SK-N-SH treated with all-trans-retinoic acid at 6 μM for 48 hours (cell line): ENCODE results near the gene MFSD6L.

Source experiments
- ATAC-seq: fragments of 200-7000 bp; cut with Tn5 transposase; 3 replicates; pipeline ENCODE4 v1.9.1; 2020; ENCODE audit warnings: mild to moderate bottlenecking, moderate library complexity
- ARNTL ChIP-seq: fragments of 450-650 bp; formaldehyde crosslinking; IDR thresholded peaks from 2 replicates; pipeline ENCODE4 v1.5.0; 2020; ENCODE audit warnings: low read depth, mild to moderate bottlenecking, moderate library complexity, borderline replicate concordance
- BACH2 ChIP-seq: fragments of 250-450 bp; sonication (Bioruptor Pico); IDR thresholded peaks from 2 replicates; pipeline ENCODE4 v1.9.0; 2021; ENCODE audit warnings: mild to moderate bottlenecking, borderline replicate concordance
- CREB5 ChIP-seq: fragments of 250-450 bp; sonication (Bioruptor Pico); IDR thresholded peaks from 2 replicates; pipeline ENCODE4 v1.5.1; 2020; ENCODE audit warnings: low read depth, mild to moderate bottlenecking, moderate library complexity
- CSDC2 ChIP-seq: fragments of 250-450 bp; sonication (Bioruptor Pico); IDR thresholded peaks from 2 replicates; pipeline ENCODE4 v1.5.0; 2020; ENCODE audit warnings: mild to moderate bottlenecking, moderate library complexity
- ESRRG ChIP-seq: fragments of 250-450 bp; sonication (Bioruptor Pico); IDR thresholded peaks from 2 replicates; pipeline ENCODE4 v1.6.1; 2021; ENCODE audit warnings: mild to moderate bottlenecking
- GLIS3 ChIP-seq: fragments of 250-450 bp; sonication (Bioruptor Pico); IDR thresholded peaks from 2 replicates; pipeline ENCODE4 v1.5.0; 2020; ENCODE audit warnings: mild to moderate bottlenecking, moderate library complexity
- ISL1 ChIP-seq: fragments of 250-450 bp; sonication (Bioruptor Pico); IDR thresholded peaks from 2 replicates; pipeline ENCODE4 v2.1.2; 2022; ENCODE audit warnings: mild to moderate bottlenecking, moderate library complexity
- OSR1 ChIP-seq: fragments of 250-450 bp; sonication (Bioruptor Pico); IDR thresholded peaks from 2 replicates; pipeline ENCODE4 v1.8.0; 2022; ENCODE audit warnings: moderate library complexity, mild to moderate bottlenecking, inconsistent platforms
- PPARA ChIP-seq: fragments of 250-450 bp; sonication (Bioruptor Pico); IDR thresholded peaks from 2 replicates; pipeline ENCODE4 v1.5.0; 2020; ENCODE audit warnings: mild to moderate bottlenecking, borderline replicate concordance
- RARB ChIP-seq: fragments of 250-450 bp; sonication (Bioruptor Pico); IDR thresholded peaks from 2 replicates; pipeline ENCODE4 v1.8.0; 2021; ENCODE audit warnings: mild to moderate bottlenecking, moderate library complexity
- SNAI2 ChIP-seq: fragments of 250-450 bp; sonication (Bioruptor Pico); IDR thresholded peaks from 2 replicates; pipeline ENCODE4 v1.5.0; 2020; ENCODE audit warnings: mild to moderate bottlenecking, moderate library complexity
- TCF4 ChIP-seq: fragments of 250-450 bp; sonication (Bioruptor Pico); IDR thresholded peaks from 2 replicates; pipeline ENCODE4 v1.8.0; 2021; ENCODE audit warnings: mild to moderate bottlenecking, moderate library complexity, borderline replicate concordance
- TOX ChIP-seq: fragments of 250-450 bp; sonication (Bioruptor Pico); IDR thresholded peaks from 2 replicates; pipeline ENCODE4 v1.8.0; 2021; ENCODE audit warnings: mild to moderate bottlenecking, moderate library complexity, borderline replicate concordance
- ZC3H10 ChIP-seq: fragments of 250-450 bp; sonication (Bioruptor Pico); IDR thresholded peaks from 2 replicates; pipeline ENCODE4 v1.5.1; 2021; ENCODE audit warnings: mild to moderate bottlenecking, moderate library complexity
- ZFP3 ChIP-seq: fragments of 250-450 bp; sonication (Bioruptor Pico); IDR thresholded peaks from 2 replicates; pipeline ENCODE4 v1.5.0; 2020; ENCODE audit warnings: mild to moderate bottlenecking, moderate library complexity
- ZFP30 ChIP-seq: fragments of 450-650 bp; formaldehyde crosslinking; IDR thresholded peaks from 2 replicates; pipeline ENCODE4 v1.5.0; 2022; ENCODE audit warnings: mild to moderate bottlenecking, moderate library complexity
- ZNF565 ChIP-seq: fragments of 450-650 bp; formaldehyde crosslinking; conservative IDR thresholded peaks from 2 replicates; pipeline ENCODE4 v1.5.0; 2020; ENCODE audit warnings: low read depth, mild to moderate bottlenecking, moderate library complexity
- ZNF70 ChIP-seq: fragments of 450-650 bp; formaldehyde crosslinking; IDR thresholded peaks from 2 replicates; pipeline ENCODE4 v1.5.0; 2020; ENCODE audit warnings: mild to moderate bottlenecking, moderate library complexity
- ZNF8 ChIP-seq: fragments of 450-650 bp; formaldehyde crosslinking; IDR thresholded peaks from 2 replicates; pipeline ENCODE4 v1.5.0; 2020; ENCODE audit warnings: mild to moderate bottlenecking, moderate library complexity
- TF ChIP-seq, protein P1 (sequence below): fragments of 250-450 bp; sonication (Bioruptor Pico); IDR thresholded peaks from 2 replicates; pipeline ENCODE4 v1.5.0; 2020; ENCODE audit warnings: mild to moderate bottlenecking, moderate library complexity
- TF ChIP-seq, protein P2 (sequence below): fragments of 250-450 bp; sonication (Bioruptor Pico); IDR thresholded peaks from 2 replicates; pipeline ENCODE4 v1.8.0; 2020; ENCODE audit warnings: mild to moderate bottlenecking, moderate library complexity, borderline replicate concordance
- TF ChIP-seq, protein P3 (sequence below): fragments of 250-450 bp; sonication (Bioruptor Pico); IDR thresholded peaks from 2 replicates; pipeline ENCODE4 v1.8.0; 2021; ENCODE audit warnings: low read depth, mild to moderate bottlenecking, moderate library complexity, borderline replicate concordance

The MFSD6L gene

GRCh38 chr17:8822401-8823035 lies 23.4 kb upstream of the MFSD6L start:
- ATAC-seq = no peak
- TF ChIP-seq SNAI2 (CRISPR knock-in tag) = no peak
- no peak for TF ChIP-seq GLIS3 (CRISPR knock-in tag)
- TF ChIP-seq TCF4 (CRISPR knock-in tag) = no peak
- TF ChIP-seq, protein P1, sequence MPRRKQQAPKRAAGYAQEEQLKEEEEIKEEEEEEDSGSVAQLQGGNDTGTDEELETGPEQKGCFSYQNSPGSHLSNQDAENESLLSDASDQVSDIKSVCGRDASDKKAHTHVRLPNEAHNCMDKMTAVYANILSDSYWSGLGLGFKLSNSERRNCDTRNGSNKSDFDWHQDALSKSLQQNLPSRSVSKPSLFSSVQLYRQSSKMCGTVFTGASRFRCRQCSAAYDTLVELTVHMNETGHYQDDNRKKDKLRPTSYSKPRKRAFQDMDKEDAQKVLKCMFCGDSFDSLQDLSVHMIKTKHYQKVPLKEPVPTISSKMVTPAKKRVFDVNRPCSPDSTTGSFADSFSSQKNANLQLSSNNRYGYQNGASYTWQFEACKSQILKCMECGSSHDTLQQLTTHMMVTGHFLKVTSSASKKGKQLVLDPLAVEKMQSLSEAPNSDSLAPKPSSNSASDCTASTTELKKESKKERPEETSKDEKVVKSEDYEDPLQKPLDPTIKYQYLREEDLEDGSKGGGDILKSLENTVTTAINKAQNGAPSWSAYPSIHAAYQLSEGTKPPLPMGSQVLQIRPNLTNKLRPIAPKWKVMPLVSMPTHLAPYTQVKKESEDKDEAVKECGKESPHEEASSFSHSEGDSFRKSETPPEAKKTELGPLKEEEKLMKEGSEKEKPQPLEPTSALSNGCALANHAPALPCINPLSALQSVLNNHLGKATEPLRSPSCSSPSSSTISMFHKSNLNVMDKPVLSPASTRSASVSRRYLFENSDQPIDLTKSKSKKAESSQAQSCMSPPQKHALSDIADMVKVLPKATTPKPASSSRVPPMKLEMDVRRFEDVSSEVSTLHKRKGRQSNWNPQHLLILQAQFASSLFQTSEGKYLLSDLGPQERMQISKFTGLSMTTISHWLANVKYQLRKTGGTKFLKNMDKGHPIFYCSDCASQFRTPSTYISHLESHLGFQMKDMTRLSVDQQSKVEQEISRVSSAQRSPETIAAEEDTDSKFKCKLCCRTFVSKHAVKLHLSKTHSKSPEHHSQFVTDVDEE = no peak
- no peak for TF ChIP-seq PPARA
- TF ChIP-seq ZFP30 (CRISPR knock-in tag) = no peak

GRCh38 chr17:8821446-8822105 lies 22.4 kb upstream of the MFSD6L start:
- no peak for ATAC-seq
- TF ChIP-seq ZC3H10 (CRISPR knock-in tag) (no peak), TOX (no peak), SNAI2 (CRISPR knock-in tag) (no peak), ZNF70 (CRISPR knock-in tag) (no peak), CREB5 (CRISPR knock-in tag) (no peak), ZFP3 (no peak), ZNF565 (CRISPR knock-in tag) (no peak), TCF4 (CRISPR knock-in tag) (no peak), OSR1 (no peak), ZNF8 (no peak), ARNTL (CRISPR knock-in tag) (no peak), BACH2 (CRISPR knock-in tag) (no peak), ISL1 (no peak)
- TF ChIP-seq, protein P2, sequence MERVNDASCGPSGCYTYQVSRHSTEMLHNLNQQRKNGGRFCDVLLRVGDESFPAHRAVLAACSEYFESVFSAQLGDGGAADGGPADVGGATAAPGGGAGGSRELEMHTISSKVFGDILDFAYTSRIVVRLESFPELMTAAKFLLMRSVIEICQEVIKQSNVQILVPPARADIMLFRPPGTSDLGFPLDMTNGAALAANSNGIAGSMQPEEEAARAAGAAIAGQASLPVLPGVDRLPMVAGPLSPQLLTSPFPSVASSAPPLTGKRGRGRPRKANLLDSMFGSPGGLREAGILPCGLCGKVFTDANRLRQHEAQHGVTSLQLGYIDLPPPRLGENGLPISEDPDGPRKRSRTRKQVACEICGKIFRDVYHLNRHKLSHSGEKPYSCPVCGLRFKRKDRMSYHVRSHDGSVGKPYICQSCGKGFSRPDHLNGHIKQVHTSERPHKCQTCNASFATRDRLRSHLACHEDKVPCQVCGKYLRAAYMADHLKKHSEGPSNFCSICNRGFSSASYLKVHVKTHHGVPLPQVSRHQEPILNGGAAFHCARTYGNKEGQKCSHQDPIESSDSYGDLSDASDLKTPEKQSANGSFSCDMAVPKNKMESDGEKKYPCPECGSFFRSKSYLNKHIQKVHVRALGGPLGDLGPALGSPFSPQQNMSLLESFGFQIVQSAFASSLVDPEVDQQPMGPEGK = no peak

DNA sequence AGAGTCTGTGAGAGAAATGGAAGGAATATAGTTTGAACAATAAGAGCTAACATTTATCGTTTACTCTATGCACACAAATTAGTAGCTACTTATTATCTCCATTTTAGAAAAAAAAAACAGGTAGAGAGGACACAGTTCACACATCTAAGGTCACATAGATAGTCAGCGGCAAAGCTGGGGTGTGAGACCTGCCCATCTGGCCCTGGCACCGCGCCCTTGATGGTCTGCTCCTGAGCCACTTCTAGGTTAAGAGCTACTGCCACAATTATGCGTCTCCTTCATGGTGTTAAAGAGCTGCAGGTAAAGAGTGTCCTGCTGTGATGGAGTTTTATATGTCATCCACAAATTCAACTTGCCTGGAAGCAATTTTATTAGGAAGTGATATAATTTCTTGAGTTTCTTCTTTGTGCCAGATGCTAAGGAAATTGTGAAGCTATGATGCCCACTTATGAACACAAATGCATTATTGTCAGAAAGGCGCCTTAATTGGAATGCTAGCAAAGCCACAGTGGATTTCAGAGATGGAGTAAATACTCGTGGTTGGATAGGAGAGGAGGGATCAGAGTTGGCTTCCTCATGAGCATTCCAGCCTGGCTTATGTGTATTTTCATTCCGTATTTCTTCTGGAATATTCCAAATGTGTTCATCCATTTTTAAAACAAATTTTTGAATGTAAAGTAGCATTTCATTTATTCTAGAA lies 21.3 kb upstream of the MFSD6L start:
- no peak for TF ChIP-seq PPARA
- TF ChIP-seq RARB (CRISPR knock-in tag) = no peak
- no peak for TF ChIP-seq ZNF70 (CRISPR knock-in tag)
- TF ChIP-seq ZC3H10 (CRISPR knock-in tag) = no peak
- TF ChIP-seq OSR1 = no peak
- TF ChIP-seq, protein P2 = no peak
- TF ChIP-seq GLIS3 (CRISPR knock-in tag) = no peak
- no peak for TF ChIP-seq SNAI2 (CRISPR knock-in tag)
- no peak for TF ChIP-seq ARNTL (CRISPR knock-in tag)
- TF ChIP-seq, protein P3, sequence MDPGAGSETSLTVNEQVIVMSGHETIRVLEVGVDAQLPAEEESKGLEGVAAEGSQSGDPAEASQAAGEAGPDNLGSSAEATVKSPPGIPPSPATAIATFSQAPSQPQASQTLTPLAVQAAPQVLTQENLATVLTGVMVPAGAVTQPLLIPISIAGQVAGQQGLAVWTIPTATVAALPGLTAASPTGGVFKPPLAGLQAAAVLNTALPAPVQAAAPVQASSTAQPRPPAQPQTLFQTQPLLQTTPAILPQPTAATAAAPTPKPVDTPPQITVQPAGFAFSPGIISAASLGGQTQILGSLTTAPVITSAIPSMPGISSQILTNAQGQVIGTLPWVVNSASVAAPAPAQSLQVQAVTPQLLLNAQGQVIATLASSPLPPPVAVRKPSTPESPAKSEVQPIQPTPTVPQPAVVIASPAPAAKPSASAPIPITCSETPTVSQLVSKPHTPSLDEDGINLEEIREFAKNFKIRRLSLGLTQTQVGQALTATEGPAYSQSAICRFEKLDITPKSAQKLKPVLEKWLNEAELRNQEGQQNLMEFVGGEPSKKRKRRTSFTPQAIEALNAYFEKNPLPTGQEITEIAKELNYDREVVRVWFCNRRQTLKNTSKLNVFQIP = no peak
- TF ChIP-seq CSDC2 (CRISPR knock-in tag) = no peak
- TF ChIP-seq ZNF8 = no peak
- TF ChIP-seq BACH2 (CRISPR knock-in tag) = no peak
- no peak for TF ChIP-seq TCF4 (CRISPR knock-in tag)
- TF ChIP-seq ISL1 = no peak
- TF ChIP-seq ESRRG (CRISPR knock-in tag) = no peak
- no peak for TF ChIP-seq ZFP3
- TF ChIP-seq, all 23 proteins: peak for 0
- ATAC-seq = no peak
